CD4-positive, alpha-beta T cell treated with Interleukin-21 for 1 hour (primary cell): Measurements from ENCODE around the gene KLHL26.
"Not testable (repeated sequence)": the region's sequence is repeated elsewhere in the genome, so short reads cannot be mapped to it uniquely, and the experiment has no call there.

Experiments used
- DNase-seq: peaks from one replicate; pipeline ENCODE4 v3.0.0-alpha.2; 2020

Gene KLHL26

GRCh38 chr19:18636969-18637629 is at the start of gene KLHL26:
Gene KLHL26 (plus strand): TSS chr19:18637028. CDS start chr19:18637055, 27 bp downstream.
- DNase-seq = no peak

GRCh38 chr19:18587561-18587960 is 49.3 kb upstream of the KLHL26 start:
- no peak for DNase-seq

- DNase-seq = no peak
Observed at GRCh38 chr19:18587962-18588610, 48.7 kb upstream of the KLHL26 start.

- DNase-seq = peak; percentile 89
Observed at GRCh38 chr19:18588611-18589379, 48.0 kb upstream of the KLHL26 start, which contains the start of gene REX1BD. Gene REX1BD (plus strand): TSS chr19:18588798. CDS start chr19:18588802, 4 bp downstream.

- DNase-seq = no peak
Observed at GRCh38 chr19:18589380-18590272, 47.2 kb upstream of the KLHL26 start.

- DNase-seq = no peak
Observed at GRCh38 chr19:18590273-18591272, 46.3 kb upstream of the KLHL26 start.

GRCh38 chr19:18591735-18592385 is 45.0 kb upstream of the KLHL26 start:
- no peak for DNase-seq

GRCh38 chr19:18592732-18593131 is 44.1 kb upstream of the KLHL26 start:
- DNase-seq = not testable (repeated sequence)

GRCh38 chr19:18593367-18594095 is 43.3 kb upstream of the KLHL26 start:
- DNase-seq = no peak

- DNase-seq = peak; percentile 75
Observed at GRCh38 chr19:18594096-18594823, 42.6 kb upstream of the KLHL26 start.

GRCh38 chr19:18594824-18595373 is 41.9 kb upstream of the KLHL26 start:
- DNase-seq = no peak

- no peak for DNase-seq
Observed at GRCh38 chr19:18595475-18595874, 41.4 kb upstream of the KLHL26 start.

- no peak for DNase-seq
Observed at GRCh38 chr19:18596752-18597157, 40.1 kb upstream of the KLHL26 start.

GRCh38 chr19:18597809-18598660 is 38.8 kb upstream of the KLHL26 start:
- DNase-seq = no peak

- DNase-seq = no peak
Observed at GRCh38 chr19:18599485-18599884, 37.3 kb upstream of the KLHL26 start.

GRCh38 chr19:18600692-18601397 is 36.0 kb upstream of the KLHL26 start:
- not testable (repeated sequence) for DNase-seq

- DNase-seq = no peak
Observed at GRCh38 chr19:18601875-18602274, 35.0 kb upstream of the KLHL26 start.
